ENCODE results near the gene FAM47B. TPM values are rescaled to one million over a fixed set of nuclear protein-coding genes. Genes with fewer than 3 reads are reported as not detected.

The FAM47B gene
- total and polyA plus RNA-seq, 8 donors: not detected

DNA sequence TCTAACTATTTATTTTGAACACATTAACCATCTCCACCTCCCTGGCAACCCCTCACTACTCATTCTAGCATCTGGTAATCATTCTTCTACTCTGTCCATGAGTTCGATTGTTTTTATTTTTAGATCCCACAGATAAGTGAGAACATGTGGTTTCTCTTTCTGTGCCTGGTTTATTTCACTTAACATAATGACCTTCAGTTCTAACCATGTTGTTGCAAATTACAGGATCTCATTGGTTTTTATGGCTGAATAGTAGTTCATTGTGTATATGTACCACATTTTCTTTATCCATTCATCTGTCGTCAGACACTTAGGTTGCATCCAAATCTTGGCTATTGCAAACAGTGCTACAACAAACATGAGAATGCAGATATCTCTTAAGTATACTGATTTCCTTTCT is 33.4 kb upstream of the FAM47B start:
- TF ChIP-seq, protein P1, sequence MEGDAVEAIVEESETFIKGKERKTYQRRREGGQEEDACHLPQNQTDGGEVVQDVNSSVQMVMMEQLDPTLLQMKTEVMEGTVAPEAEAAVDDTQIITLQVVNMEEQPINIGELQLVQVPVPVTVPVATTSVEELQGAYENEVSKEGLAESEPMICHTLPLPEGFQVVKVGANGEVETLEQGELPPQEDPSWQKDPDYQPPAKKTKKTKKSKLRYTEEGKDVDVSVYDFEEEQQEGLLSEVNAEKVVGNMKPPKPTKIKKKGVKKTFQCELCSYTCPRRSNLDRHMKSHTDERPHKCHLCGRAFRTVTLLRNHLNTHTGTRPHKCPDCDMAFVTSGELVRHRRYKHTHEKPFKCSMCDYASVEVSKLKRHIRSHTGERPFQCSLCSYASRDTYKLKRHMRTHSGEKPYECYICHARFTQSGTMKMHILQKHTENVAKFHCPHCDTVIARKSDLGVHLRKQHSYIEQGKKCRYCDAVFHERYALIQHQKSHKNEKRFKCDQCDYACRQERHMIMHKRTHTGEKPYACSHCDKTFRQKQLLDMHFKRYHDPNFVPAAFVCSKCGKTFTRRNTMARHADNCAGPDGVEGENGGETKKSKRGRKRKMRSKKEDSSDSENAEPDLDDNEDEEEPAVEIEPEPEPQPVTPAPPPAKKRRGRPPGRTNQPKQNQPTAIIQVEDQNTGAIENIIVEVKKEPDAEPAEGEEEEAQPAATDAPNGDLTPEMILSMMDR (IDR thresholded peaks at IDR 0.05): no peak
- DNase-seq (no peak), ATAC-seq (no peak)
- Histone ChIP-seq H3K4me3 (no peak overlapping the region), H3K9me3 (no peaks in the 10 kb centered on the region), H3K27me3 (no peaks in the 10 kb centered on the region), H3K27ac (no peak overlapping the region), H3K4me1 (no peaks in the 10 kb centered on the region), H3K36me3 (no peaks in the 10 kb centered on the region)
- intact Hi-C loops (cut with DNase I): no loop called here

DNA sequence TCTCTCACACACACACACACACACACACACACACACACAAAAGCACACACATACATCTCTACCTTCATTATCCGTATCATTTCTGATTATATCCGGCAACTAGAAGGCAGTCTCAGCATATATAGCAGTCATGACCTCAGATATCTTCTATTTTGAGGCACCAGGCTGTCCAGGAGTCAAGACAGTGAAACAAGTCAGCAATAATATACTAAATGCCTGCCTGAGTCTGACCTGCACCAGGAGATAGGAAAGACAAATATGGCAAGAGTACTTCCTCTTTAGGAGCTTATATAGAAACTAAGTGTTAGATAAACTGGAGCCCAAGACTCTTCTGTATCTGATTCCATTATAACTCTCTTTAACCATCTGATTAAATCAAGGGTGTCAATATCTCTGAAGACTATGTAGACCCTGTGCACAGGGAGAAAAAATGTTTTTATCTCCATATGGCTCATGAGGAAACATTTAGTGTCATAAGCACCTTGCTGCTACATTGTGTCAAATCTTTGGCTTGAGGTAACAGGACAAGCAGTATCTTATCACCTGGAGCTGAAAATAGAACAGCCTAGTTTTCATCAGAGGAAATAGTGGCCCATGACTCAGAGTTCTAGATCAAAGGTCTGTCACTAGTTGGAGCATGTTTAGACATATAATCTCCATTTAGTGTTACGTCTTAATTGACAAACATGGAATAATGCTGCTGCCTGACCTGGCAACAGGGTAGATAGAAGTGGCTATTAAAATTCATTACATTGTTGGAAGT is 27.0 kb upstream of the FAM47B start:
- Histone ChIP-seq H3K27ac (no peak overlapping the region), H3K9me3 (no peaks in the 10 kb centered on the region), H3K36me3 (no peaks in the 10 kb centered on the region), H3K27me3 (no peaks in the 10 kb centered on the region), H3K4me3 (no peak overlapping the region), H3K4me1 (no peaks in the 10 kb centered on the region)
- intact Hi-C loops (cut with DNase I): no loop called here
- ATAC-seq: no peak
- no peak for DNase-seq
- TF ChIP-seq, protein P1 (IDR thresholded peaks at IDR 0.05): no peak

DNA sequence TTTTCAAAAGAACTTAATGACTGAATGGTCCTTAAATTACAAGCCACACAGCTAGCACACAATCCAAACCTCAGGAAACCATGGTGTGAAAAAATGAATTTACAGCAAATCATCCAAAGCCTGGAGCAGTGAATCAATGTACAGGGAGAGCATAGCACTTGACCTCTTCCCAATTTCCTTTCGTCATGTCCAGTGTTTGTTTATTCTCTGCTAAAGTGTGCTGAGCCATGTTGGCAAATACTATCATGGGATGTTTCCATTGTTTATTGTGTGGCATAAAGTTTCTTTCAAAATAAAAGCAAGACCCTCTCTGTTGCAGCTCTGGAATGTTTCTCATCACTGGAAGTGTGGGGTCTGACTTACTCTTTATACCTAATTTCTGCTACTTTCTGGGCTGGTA is 25.4 kb upstream of the FAM47B start:
- H3K27me3 ChIP-seq: no peaks in the 10 kb centered on the region
- H3K9me3 ChIP-seq: no peaks in the 10 kb centered on the region
- no peak overlapping the region for H3K27ac ChIP-seq
- DNase-seq (peak in 1 of 4 donors; percentile 4), ATAC-seq (no peak)
- H3K36me3 ChIP-seq: no peaks in the 10 kb centered on the region
- TF ChIP-seq, protein P1 (IDR thresholded peaks at IDR 0.05): no peak
- H3K4me3 ChIP-seq: no peak overlapping the region
- no peaks in the 10 kb centered on the region for H3K4me1 ChIP-seq
- intact Hi-C loops (cut with DNase I): no loop called here

DNA sequence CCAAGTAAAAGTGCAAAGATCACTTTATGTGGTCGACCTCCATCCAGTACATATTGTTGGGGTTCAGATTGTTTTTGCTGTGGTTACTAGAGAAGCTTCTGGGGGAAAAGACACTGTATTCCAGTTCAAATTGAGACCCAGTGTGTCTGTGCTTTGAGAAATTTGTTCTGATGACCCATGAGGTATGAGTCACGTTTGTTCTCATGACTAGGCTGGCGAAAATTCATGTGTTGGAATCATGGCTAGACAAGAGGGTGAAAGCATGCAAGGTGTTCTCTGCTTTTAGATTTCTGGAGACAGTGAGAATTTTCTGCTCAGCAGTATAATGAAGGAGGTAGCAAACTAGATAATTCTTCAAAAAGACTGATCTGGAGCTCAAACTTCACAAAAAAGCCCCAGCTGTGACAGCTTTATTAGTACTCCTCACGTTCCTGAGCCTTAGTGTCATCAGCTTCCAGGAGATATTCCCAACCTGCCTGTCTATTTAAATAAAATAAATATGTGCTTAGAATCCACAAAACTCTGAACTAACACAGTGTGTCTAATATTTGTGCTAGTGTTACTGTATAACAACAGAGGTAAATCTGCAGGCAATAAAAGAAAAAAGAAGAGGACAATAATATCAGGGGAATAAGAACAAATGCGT is 24.4 kb upstream of the FAM47B start:
- TF ChIP-seq, protein P1 (IDR thresholded peaks at IDR 0.05): no peak
- Histone ChIP-seq H3K4me3 (no peak overlapping the region), H3K36me3 (no peaks in the 10 kb centered on the region), H3K4me1 (no peaks in the 10 kb centered on the region), H3K27me3 (no peaks in the 10 kb centered on the region), H3K9me3 (no peaks in the 10 kb centered on the region), H3K27ac (no peak overlapping the region)
- no peak for ATAC-seq
- no peak for DNase-seq
- intact Hi-C loops (cut with DNase I): no loop called here

DNA sequence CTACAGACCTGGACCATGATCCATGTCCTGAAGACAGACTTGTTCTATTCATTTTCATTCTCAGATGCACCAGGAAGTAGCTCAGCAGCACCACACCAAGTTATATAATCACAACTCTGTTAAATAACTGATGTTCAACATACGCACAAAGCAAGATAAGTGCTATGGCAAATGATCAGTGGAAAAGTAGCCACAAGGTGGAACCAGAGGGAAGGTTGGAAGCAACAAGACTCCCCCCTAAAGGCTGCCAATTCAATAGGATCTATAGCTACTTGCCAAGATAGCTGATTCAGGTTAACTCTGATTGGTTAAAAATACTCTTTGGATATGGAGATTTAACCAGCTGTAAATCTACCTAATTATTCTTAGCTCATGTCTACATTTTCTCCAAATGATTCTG is 23.7 kb upstream of the FAM47B start:
- intact Hi-C loops (cut with DNase I): no loop called here
- DNase-seq: peak in 1 of 4 donors; percentile 25
- TF ChIP-seq, protein P1 (IDR thresholded peaks at IDR 0.05): no peak
- Histone ChIP-seq H3K4me3 (no peak overlapping the region), H3K9me3 (no peaks in the 10 kb centered on the region), H3K27me3 (no peaks in the 10 kb centered on the region), H3K36me3 (no peaks in the 10 kb centered on the region), H3K4me1 (no peaks in the 10 kb centered on the region), H3K27ac (no peak overlapping the region)
- ATAC-seq: no peak
